ENCODE results near the gene ST8SIA1.

- no peak for TF ChIP-seq TEAD4 (IDR thresholded peaks at IDR 0.05; ENCODE audit: low read depth, low read length)
- TF ChIP-seq CTCF (IDR thresholded peaks at IDR 0.05; ENCODE audit: control extremely low read depth in 1 of 3, insufficient read depth in 1 of 3, low read depth in 1 of 3, low read length in 3 of 3): no peak
- TF ChIP-seq CHD1 (IDR thresholded peaks at IDR 0.05; ENCODE audit: low read depth, low read length): no peak
These were observed 103.4 kb downstream of the ST8SIA1 start for GRCh38 chr12:22231078-22231477.
